ENCODE data around the gene GSS. TPM values are rescaled to one million over a fixed set of nuclear protein-coding genes. Genes with fewer than 3 reads are reported as not detected.
A peak's percentile ranks its signal among the peaks of the same experiment; 100 is the strongest.

GSS gene
- total and polyA plus RNA-seq, 2 of the 8 experiments (the other 6 are each of a cell fraction or from before 2014, with no cell fraction given) = 34.6 to 43.2 TPM

DNA sequence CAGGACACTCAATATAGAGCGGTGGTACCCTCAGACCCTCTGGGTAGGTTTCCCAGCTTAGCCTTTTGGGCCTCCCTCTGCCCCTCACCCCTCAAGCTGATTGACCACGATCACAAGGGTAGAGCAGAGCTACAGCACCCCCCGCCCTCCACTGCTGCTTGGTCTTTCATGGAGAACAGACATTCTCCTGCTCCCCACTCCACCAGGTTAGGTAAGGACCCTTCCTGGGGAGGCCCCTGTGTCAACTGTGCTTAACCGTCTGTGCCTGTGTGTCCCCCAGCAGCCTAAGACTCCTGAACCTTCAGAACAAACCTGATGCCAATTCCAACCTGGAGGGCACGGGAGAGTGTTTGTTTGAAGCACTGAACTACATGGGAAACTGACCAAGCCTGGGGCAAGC, 11.8 kb upstream of the GSS start:
- ChIA-PET POLR2A (ENCODE audit: partially characterized antibody) (interaction anchor here (0.6 to 0.7 kb wide), 2 partner anchors 11 to 66 kb away, joined by 3 read pairs; no protein-coding TSS in a partner anchor), CTCF (ENCODE audit: partially characterized antibody) (interaction anchor here (1.0 to 3.0 kb wide), 5 partner anchors 9 to 94 kb away, joined by 3 to 10 read pairs (median 3); partner anchors contain the start of genes GGT7, GSS and MYH7B)
- H2BK5ac ChIP-seq (ENCODE audit: low read depth, low read length) = no peak overlapping the region
- FAIRE-seq (no peak), DNase-seq (ENCODE audit: low read depth in 1 of 2, low spot score in 2 of 2) (no peak)
- H3K79me1 ChIP-seq (ENCODE audit: low read depth, low read length) = no peaks in the 10 kb centered on the region
- no peak overlapping the region for H3K18ac ChIP-seq (ENCODE audit: extremely low read depth, low read length)
- no peak overlapping the region for H4K91ac ChIP-seq (replicated peaks; ENCODE audit: insufficient read length, low read length)
- WGBS, 2 experiments (ENCODE audit: extremely low coverage in 1 of 2, insufficient coverage in 1 of 2, insufficient read length in 1 of 2, insufficient replicate concordance in 2 of 2, low coverage in 1 of 2, low lambda C conversion rate in 2 of 2, missing lambda C conversion rate in 1 of 2) = 81% methylated on average over 3 of the region's 5 CpGs; no CpG with 5 or more reads in 1 of the 2 experiments
- H3K56ac ChIP-seq (replicated peaks; ENCODE audit: insufficient read length, low read depth, low read length) = no peak overlapping the region
- no peak overlapping the region for H2AFZ ChIP-seq (ENCODE audit: low read length)
- H3K23me2 ChIP-seq (ENCODE audit: low read depth, low read length) = no peaks in the 10 kb centered on the region
- no peak for TF ChIP-seq BACH1 (IDR thresholded peaks at IDR 0.05; ENCODE audit: low read length)
- TF ChIP-seq SRF (IDR thresholded peaks at IDR 0.05; ENCODE audit: low read depth, low read length) = no peak
- TF ChIP-seq SIRT6 (IDR thresholded peaks at IDR 0.05; ENCODE audit: low read length) = no peak
- TF ChIP-seq CHD2 (IDR thresholded peaks at IDR 0.05; ENCODE audit: low read length) = no peak
- TF ChIP-seq, protein P1, sequence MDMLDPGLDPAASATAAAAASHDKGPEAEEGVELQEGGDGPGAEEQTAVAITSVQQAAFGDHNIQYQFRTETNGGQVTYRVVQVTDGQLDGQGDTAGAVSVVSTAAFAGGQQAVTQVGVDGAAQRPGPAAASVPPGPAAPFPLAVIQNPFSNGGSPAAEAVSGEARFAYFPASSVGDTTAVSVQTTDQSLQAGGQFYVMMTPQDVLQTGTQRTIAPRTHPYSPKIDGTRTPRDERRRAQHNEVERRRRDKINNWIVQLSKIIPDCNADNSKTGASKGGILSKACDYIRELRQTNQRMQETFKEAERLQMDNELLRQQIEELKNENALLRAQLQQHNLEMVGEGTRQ (IDR thresholded peaks at IDR 0.05; ENCODE audit: low read length) = no peak
- no peak for TF ChIP-seq POLR2A (IDR thresholded peaks at IDR 0.05; ENCODE audit: control extremely low read depth in 1 of 2, low read depth in 2 of 2, low read length in 2 of 2)
- TF ChIP-seq TEAD4 (IDR thresholded peaks at IDR 0.05; ENCODE audit: low read depth, low read length) = no peak
- TF ChIP-seq RAD21 (IDR thresholded peaks at IDR 0.05 in 1 of 2, conservative IDR thresholded peaks at IDR 0.05 in 1 of 2; ENCODE audit: low read depth in 2 of 2, low read length in 2 of 2) = no peak
- no peak for TF ChIP-seq NANOG (IDR thresholded peaks at IDR 0.05; ENCODE audit: insufficient read depth, low read depth, low read length, poor library complexity, severe bottlenecking)
- H4K20me1 ChIP-seq (replicated peaks in 1 of 2; ENCODE audit: control insufficient read depth in 1 of 2, insufficient read depth in 2 of 2, low read length in 2 of 2) = no peaks in the 10 kb centered on the region
- H3K4ac ChIP-seq (replicated peaks; ENCODE audit: insufficient read length, low read depth, low read length) = no peak overlapping the region
- H3K36me3 ChIP-seq (ENCODE audit: control insufficient read depth in 2 of 4, insufficient read depth in 4 of 4, low read length in 3 of 4) = no peaks in the 10 kb centered on the region
- no peak overlapping the region for H2BK120ac ChIP-seq (replicated peaks; ENCODE audit: low read depth, low read length)
- peak overlapping the region; percentile 39; the same call in 1 of the 2 replicates for H2BK12ac ChIP-seq (ENCODE audit: low read depth, low read length)
- H3K4me3 ChIP-seq (ENCODE audit: extremely low read depth in 1 of 4, insufficient read depth in 2 of 4, low read depth in 3 of 4, low read length in 4 of 4) = no peak overlapping the region
- H4K5ac ChIP-seq (ENCODE audit: insufficient read length, low read depth, low read length) = no peak overlapping the region
- H3K4me2 ChIP-seq (ENCODE audit: insufficient read depth in 1 of 2, low read depth in 2 of 2, low read length in 2 of 2) = no peak overlapping the region
- no peak overlapping the region for H3K14ac ChIP-seq (ENCODE audit: insufficient read length)
- H4K8ac ChIP-seq (ENCODE audit: extremely low read depth, insufficient read depth, low read length) = no peak overlapping the region
- H3K79me2 ChIP-seq (ENCODE audit: control insufficient read depth in 1 of 2, insufficient read depth in 2 of 2, low read length in 2 of 2) = no peaks in the 10 kb centered on the region
- no peaks in the 10 kb centered on the region for H3K27me3 ChIP-seq (replicated peaks in 1 of 4; ENCODE audit: control insufficient read depth in 3 of 4, extremely low read depth in 1 of 4, insufficient read depth in 3 of 4, low read length in 3 of 4)
- H2AK5ac ChIP-seq (ENCODE audit: low read depth, low read length) = no peak overlapping the region
- no peak overlapping the region for H2BK15ac ChIP-seq (ENCODE audit: low read length)
- no peak overlapping the region for H3K23ac ChIP-seq (ENCODE audit: insufficient read length)
- H2BK20ac ChIP-seq (ENCODE audit: low read length) = no peak overlapping the region
- H3K9ac ChIP-seq (replicated peaks in 1 of 4; ENCODE audit: extremely low read depth in 1 of 4, low read depth in 3 of 4, low read length in 3 of 4) = no peak overlapping the region
- no peak overlapping the region for H3K27ac ChIP-seq (ENCODE audit: low read depth, low read length)
- no peaks in the 10 kb centered on the region; a peak in 1 of 7 replicates for H3K4me1 ChIP-seq (replicated peaks in 1 of 4; ENCODE audit: control insufficient read depth in 3 of 4, insufficient read depth in 4 of 4, low read length in 3 of 4)
- H3K9me3 ChIP-seq (ENCODE audit: insufficient read depth in 2 of 2, low read depth in 1 of 2, low read length in 1 of 2) = no peaks in the 10 kb centered on the region

Measured in H1 (cell line).